Measurements from ENCODE around the gene PCBP2. TPM values are rescaled to one million over a fixed set of nuclear protein-coding genes. Genes with fewer than 3 reads are reported as not detected.

PCBP2 gene
- total RNA-seq, 1 experiment from 2014 or later = 981 TPM

GRCh38 chr12:53504004-53504920, 52.4 kb downstream of the PCBP2 start:
- no peaks in the 10 kb centered on the region for H3K27me3 Mint-ChIP-seq (ENCODE audit: low read depth)
- H3K9me3 Mint-ChIP-seq = no peaks in the 10 kb centered on the region
- peaks cover 21% of the 10 kb centered on the region for H3K36me3 Mint-ChIP-seq
- H3K4me3 Mint-ChIP-seq = no peak overlapping the region
- DNase-seq (ENCODE audit: low spot score) (no peak), ATAC-seq (no peak)
- POLR2A ChIA-PET = no interaction called here
- peaks cover 18% of the 10 kb centered on the region for H3K4me1 Mint-ChIP-seq
- no peak for TF ChIP-seq TEAD1 (CRISPR knock-in tag; IDR thresholded peaks at IDR 0.05)
- no peak for TF ChIP-seq STAT6 (CRISPR knock-in tag; conservative IDR thresholded peaks at IDR 0.05; ENCODE audit: low read depth)
- TF ChIP-seq NFYB (CRISPR knock-in tag; conservative IDR thresholded peaks at IDR 0.05; ENCODE audit: low read depth) = no peak
- TF ChIP-seq E2F1 (CRISPR knock-in tag; IDR thresholded peaks at IDR 0.05) = no peak
- TF ChIP-seq ATF2 (CRISPR knock-in tag; IDR thresholded peaks at IDR 0.05; ENCODE audit: borderline replicate concordance, low read depth) = no peak
- no peak for TF ChIP-seq CREB1 (CRISPR knock-in tag; IDR thresholded peaks at IDR 0.05)
- no peak for TF ChIP-seq ETV6 (CRISPR knock-in tag; IDR thresholded peaks at IDR 0.05)
- TF ChIP-seq OVOL2 (CRISPR knock-in tag; IDR thresholded peaks at IDR 0.05; ENCODE audit: borderline replicate concordance) = no peak
- TF ChIP-seq FOXP4 (CRISPR knock-in tag; IDR thresholded peaks at IDR 0.05) = no peak
- no peak for TF ChIP-seq NR3C1 (CRISPR knock-in tag; conservative IDR thresholded peaks at IDR 0.05; ENCODE audit: low read depth)
- no peak overlapping the region for H3K27ac Mint-ChIP-seq
- CTCF ChIA-PET = interaction anchor here (0.6 to 1.2 kb wide), 3 partner anchors 28 to 242 kb away, joined by 3 read pairs; partner anchors contain the start of gene AAAS

GRCh38 chr12:53505086-53505485, 53.2 kb downstream of the PCBP2 start:
- TF ChIP-seq EMX1 (CRISPR knock-in tag; IDR thresholded peaks at IDR 0.05) (no peak), CBFB (CRISPR knock-in tag; IDR thresholded peaks at IDR 0.05; ENCODE audit: low read depth) (no peak), ZNF121 (CRISPR knock-in tag; IDR thresholded peaks at IDR 0.05) (no peak), CREB1 (CRISPR knock-in tag; IDR thresholded peaks at IDR 0.05) (no peak), USF1 (CRISPR knock-in tag; IDR thresholded peaks at IDR 0.05) (no peak)
- Mint-ChIP-seq H3K4me3 (no peak overlapping the region), H3K36me3 (peaks cover 21% of the 10 kb centered on the region), H3K9me3 (no peaks in the 10 kb centered on the region), H3K27ac (no peak overlapping the region; the same call in 1 of the 2 replicates), H3K27me3 (ENCODE audit: low read depth) (no peaks in the 10 kb centered on the region), H3K4me1 (peaks cover 14% of the 10 kb centered on the region)
- ChIA-PET CTCF (interaction anchor here (0.6 to 1.2 kb wide), 2 partner anchors 184 to 241 kb away, joined by 3 read pairs; partner anchors contain the start of gene AAAS), POLR2A (no interaction called here)
- no peak for DNase-seq (ENCODE audit: low spot score)
- ATAC-seq = no peak
